Heart left ventricle (tissue), 16 donors: ENCODE data around the gene CHD9. TPM values are rescaled to one million over a fixed set of nuclear protein-coding genes. Genes with fewer than 3 reads are reported as not detected.

Experiments
- ATAC-seq, 4 donors: fragments of 200-7000 bp; cut with Tn5 transposase; one replicate each; pipeline ENCODE4 v1.9.1; 2020 to 2022; ENCODE audit warnings: moderate library complexity in 4 of 4, mild to moderate bottlenecking in 3 of 4, moderate number of reproducible peaks in 1 of 4
- DNase-seq, 5 donors: peaks; one replicate each; pipeline ENCODE4 v3.0.0-alpha.2; 2020
- H3K27ac ChIP-seq, 12 donors: fragments of 200-600 bp; sonication (generic) in 4 of 12; one replicate each; pipeline versions ENCODE4 v1.5.0 to v1.8.0; 2016 to 2022; ENCODE audit warnings: mild to moderate bottlenecking in 2 of 12
- H3K27me3 ChIP-seq, 9 donors: fragments of 200-600 bp; sonication (generic) in 2 of 9; one replicate each; pipeline versions ENCODE4 v1.5.1 to v1.8.0; 2016 to 2022; ENCODE audit warnings: mild to moderate bottlenecking in 3 of 9
- H3K36me3 ChIP-seq, 9 donors: fragments of 200-600 bp; sonication (generic) in 2 of 9; one replicate each; pipeline versions ENCODE4 v1.5.0 to v1.8.0; 2018 to 2022; ENCODE audit warnings: mild to moderate bottlenecking in 2 of 9
- H3K4me1 ChIP-seq, 12 donors: fragments of 200-600 bp; sonication (generic) in 4 of 12; one replicate each; pipeline versions ENCODE4 v1.5.0 to v1.8.0; 2016 to 2022; ENCODE audit warnings: mild to moderate bottlenecking in 3 of 12
- H3K4me3 ChIP-seq, 12 donors: fragments of 200-600 bp; sonication (generic) in 4 of 12; one replicate each; pipeline versions ENCODE4 v1.5.0 to v1.8.0; 2017 to 2022; ENCODE audit warnings: mild to moderate bottlenecking in 9 of 12, moderate library complexity in 4 of 12
- H3K9me3 ChIP-seq, 12 donors: fragments of 200-600 bp; sonication (generic) in 4 of 12; one replicate each; pipeline versions ENCODE4 v1.5.0 to v1.8.0; 2016 to 2022; ENCODE audit warnings: mild to moderate bottlenecking in 1 of 12
- POLR2A ChIP-seq, 2 donors: fragments of 450-650 bp; IDR thresholded peaks; one replicate each; pipeline ENCODE4 v1.6.1; 2017; ENCODE audit warnings: antibody characterized with exemption in 2 of 2, mild to moderate bottlenecking in 2 of 2, moderate library complexity in 2 of 2
- WGBS, 4 donors: extraction: QIAGEN DNeasy Blood & Tissue Kit in 2 of 4; methylation state at CpG; one replicate each; pipeline versions ENCODE4 v1.1.5 to v1.1.7; 2013 to 2018; 5-methylcytosine and 5-hydroxymethylcytosine counted together
- intact Hi-C, 10 donors: fragments of 100-400 bp; cut with DNase I; formaldehyde crosslinking; loops; one replicate each; pipeline versions ENCODE4 v1.11.1 to v1.14.2; 2022
- polyA plus RNA-seq, 2 donors: library from polyadenylated mRNA; stranded (reverse); fragments of 200-250 nt; gene quantifications; one replicate each; pipeline ENCODE4 v1.2.3, GENCODE V29; 2013
- total RNA-seq, 9 donors: library from RNA; depleted of rRNA in 2 of 9; stranded (reverse); fragments of >200 nt in 2 of 9; fragmentation: NEBNext Ultra II Directional in 3 of 9; extraction: Animal tissue kit (Norgen Biotek cat#: 25700) in 3 of 9; gene quantifications; one replicate each; pipeline versions ENCODE4 v1.1.0 to v1.2.4, GENCODE V29; 2016 to 2023
- TF ChIP-seq, protein P1 (sequence below), 12 donors: fragments of 200-600 bp; sonication (generic) in 4 of 12; IDR thresholded peaks; one replicate each; pipeline versions ENCODE4 v1.5.0 to v1.8.0; 2018 to 2022; ENCODE audit warnings: antibody characterized with exemption in 12 of 12, mild to moderate bottlenecking in 5 of 12
- donor health status: ischemic (EF 13 %, LVEDD 7.1; RV severe dilation, severe dysfunction).
- donor health status: healthy with polysubstance abuse.
- donor health status: DM: no; HTN: yes; CAD: no.
- donor health status: DM: no; HTN: no; CAD: no.
- donor health status: ischemic (EF 25% LVEDD 6.9; RV normal size, moderate dysfunction).
- donor health status: ischemic (EF 25% LVEDD 5.7; RV mildly dilated, moderate dysfunction).
- donor health status: healthy.
- donor health status: DM: yes; HTN: yes; CAD: no.
- donor health status: ischemic (EF 35%, LVEDD 5.7; RV mildly dilated, moderate dysfunction).
- donor health status: nonischemic (EF 11% LVEDD 7.7; RV severe dilation, severe dysfunction).
- donor health status: DM: yes; HTN: yes; CAD: no.
- donor health status: PGD.
- donor health status: ischemic (EF 29% LVEDD 5.4; RV normal size, mild dysfunction).
- donor health status: nonischemic (EF 23%, LVEDD 6.1; RV moderate dilation, normal function).

The CHD9 gene
- total and polyA plus RNA-seq, 11 donors: 11.8 to 56.2 (median 41.3) TPM

DNA sequence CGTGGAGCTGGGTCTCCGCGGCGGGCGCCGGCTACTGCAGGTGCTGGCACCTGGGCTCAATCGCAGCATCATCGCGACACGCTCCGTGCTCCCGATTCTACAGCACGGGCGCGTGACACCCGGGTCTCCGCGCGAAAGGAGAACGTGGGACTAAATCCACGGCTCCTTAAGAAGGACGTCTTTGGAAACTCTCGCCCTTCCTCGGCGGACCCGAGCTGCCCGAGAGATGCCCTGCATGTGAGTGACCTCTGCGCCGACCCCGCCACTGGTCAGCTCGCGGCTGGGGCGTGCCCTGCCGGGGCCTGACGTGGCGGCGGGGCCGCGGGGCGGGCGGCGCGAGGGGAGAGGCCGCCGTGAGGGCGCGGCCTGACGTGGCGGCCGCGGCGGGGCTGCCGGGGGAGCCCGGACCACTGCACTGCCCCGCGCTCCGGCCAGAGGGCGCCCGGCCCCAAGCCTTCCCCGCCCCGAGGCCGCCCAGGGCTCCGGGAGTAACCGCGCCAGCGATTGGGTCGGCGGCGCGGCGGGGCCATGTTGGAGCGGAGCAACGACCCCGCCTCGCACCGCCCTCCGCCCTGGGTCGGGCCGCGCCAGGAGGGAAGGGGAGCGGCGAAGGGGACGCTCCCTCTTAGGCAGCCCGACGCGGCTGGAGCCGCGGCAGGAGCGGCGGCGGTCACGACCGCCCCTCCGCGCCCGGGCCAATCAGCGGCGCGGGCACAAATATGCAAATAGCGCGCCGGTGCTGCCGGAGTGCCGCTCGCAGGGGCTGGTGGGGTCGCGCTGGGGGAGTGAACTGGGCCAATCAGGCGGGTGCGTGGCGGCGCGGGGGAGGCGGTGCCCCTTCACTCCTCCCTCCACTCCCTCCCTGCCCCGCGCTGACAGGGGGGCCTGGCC is 75.6 kb downstream of the CHD9 start:
- Histone ChIP-seq H3K36me3 (no peaks in the 10 kb centered on the region), H3K4me1 (peaks cover 0 to 52% (median 26%) of the 10 kb centered on the region in 12 donors), H3K4me3 (peak overlapping the region; percentile 62 to 89 (median 84)), H3K27me3 (no peaks in the 10 kb centered on the region), H3K9me3 (no peaks in the 10 kb centered on the region), H3K27ac (peak overlapping the region; percentile 88 to 98 (median 97))
- WGBS, 4 donors: 0 to 1% (median 1%) methylated on average over 28 to 115 of the region's 115 CpGs
- intact Hi-C loops: loop anchor here in 9 of 10 donors (1.0 to 10.0 kb wide), 14 partner anchors 30 to 92 kb away; partner anchors contain the start of genes CHD9 (in 2 of the 9) and CHD9NB (in 2 of the 9)
- ATAC-seq (peak; percentile 95 to 96 (median 96)), DNase-seq (peak; percentile 98 to 99 (median 99))
- TF ChIP-seq POLR2A (IDR thresholded peaks at IDR 0.05): peak in 1 of 2 donors; percentile 70
- TF ChIP-seq, protein P1, sequence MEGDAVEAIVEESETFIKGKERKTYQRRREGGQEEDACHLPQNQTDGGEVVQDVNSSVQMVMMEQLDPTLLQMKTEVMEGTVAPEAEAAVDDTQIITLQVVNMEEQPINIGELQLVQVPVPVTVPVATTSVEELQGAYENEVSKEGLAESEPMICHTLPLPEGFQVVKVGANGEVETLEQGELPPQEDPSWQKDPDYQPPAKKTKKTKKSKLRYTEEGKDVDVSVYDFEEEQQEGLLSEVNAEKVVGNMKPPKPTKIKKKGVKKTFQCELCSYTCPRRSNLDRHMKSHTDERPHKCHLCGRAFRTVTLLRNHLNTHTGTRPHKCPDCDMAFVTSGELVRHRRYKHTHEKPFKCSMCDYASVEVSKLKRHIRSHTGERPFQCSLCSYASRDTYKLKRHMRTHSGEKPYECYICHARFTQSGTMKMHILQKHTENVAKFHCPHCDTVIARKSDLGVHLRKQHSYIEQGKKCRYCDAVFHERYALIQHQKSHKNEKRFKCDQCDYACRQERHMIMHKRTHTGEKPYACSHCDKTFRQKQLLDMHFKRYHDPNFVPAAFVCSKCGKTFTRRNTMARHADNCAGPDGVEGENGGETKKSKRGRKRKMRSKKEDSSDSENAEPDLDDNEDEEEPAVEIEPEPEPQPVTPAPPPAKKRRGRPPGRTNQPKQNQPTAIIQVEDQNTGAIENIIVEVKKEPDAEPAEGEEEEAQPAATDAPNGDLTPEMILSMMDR (IDR thresholded peaks at IDR 0.05): peak; percentile 31 to 91 (median 68)

DNA sequence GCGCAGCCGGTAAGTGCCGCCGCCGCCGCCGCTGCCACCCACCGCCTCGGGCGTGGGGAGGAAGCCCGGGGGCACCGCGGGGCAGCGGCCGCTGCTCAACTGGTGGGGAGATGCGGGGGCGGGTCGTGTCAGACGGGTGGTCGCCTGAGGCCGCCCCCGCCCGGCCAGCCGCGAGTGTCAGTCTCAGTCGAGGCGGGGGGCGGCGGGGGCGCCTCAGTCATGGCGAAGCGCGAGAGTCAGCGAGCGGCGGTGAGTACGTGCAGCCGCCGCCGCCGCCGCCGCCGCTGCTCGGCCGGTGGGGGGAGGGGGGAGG is 76.2 kb downstream of the CHD9 start:
- ATAC-seq (no peak), DNase-seq (no peak)
- intact Hi-C loops: loop anchor here in 8 of 10 donors (1.0 to 10.0 kb wide), 12 partner anchors 30 to 91 kb away; partner anchors contain the start of genes CHD9 (in 2 of the 8) and CHD9NB (in 2 of the 8)
- Histone ChIP-seq H3K27me3 (no peaks in the 10 kb centered on the region), H3K9me3 (no peaks in the 10 kb centered on the region), H3K4me1 (peaks cover 0 to 58% (median 28%) of the 10 kb centered on the region in 12 donors), H3K36me3 (no peaks in the 10 kb centered on the region), H3K27ac (peak overlapping the region; percentile 88 to 98 (median 97)), H3K4me3 (peak overlapping the region; percentile 62 to 89 (median 84))
- WGBS, 4 donors: 0 to 2% (median 1%) methylated on average over 8 to 46 of the region's 46 CpGs; no CpG with 5 or more reads in 1 of the 4 donors
- TF ChIP-seq POLR2A (IDR thresholded peaks at IDR 0.05): no peak
- TF ChIP-seq, protein P1 (IDR thresholded peaks at IDR 0.05): no peak

DNA sequence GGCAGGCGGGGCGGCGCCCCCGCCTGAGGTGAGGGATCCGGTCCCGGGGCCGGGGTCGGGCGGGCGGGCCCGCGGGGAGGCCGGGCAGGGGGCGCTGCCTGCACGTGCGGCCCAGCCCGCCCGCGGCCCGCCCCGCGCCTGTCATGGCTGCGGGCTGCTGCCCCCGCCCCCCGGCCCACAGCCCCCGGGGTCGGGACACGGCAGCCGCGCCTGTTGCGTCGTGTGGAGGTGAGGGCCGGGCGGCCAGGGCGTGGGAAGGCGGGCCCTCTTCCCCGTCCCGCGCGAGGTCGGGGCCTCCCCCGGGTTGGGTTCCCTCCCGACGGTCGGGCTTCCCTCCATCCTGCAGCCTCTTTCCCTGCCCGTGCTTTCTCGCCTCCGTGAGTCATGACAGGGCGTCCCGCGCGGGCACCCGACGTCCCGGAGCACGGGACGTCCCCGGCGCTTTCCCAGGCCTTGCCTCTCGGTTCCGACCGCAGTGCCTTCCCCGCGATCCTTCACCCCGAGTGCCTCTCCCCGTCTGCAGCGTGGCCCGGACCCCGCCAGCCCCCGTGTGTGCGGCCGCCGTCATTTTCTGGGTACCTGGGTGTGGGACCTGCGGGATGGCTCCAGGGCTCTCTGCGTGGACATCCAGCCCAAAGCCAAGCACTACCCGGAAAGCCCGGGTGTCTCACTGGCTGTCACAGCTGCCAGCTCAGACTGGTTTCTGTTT is 76.7 kb downstream of the CHD9 start:
- peaks cover 0 to 63% (median 29%) of the 10 kb centered on the region in 12 donors for H3K4me1 ChIP-seq
- ATAC-seq (peak in 3 of 4 donors; percentile 5 to 6 (median 6)), DNase-seq (peak; percentile 54 to 84 (median 68))
- H3K36me3 ChIP-seq: no peaks in the 10 kb centered on the region
- intact Hi-C loops: loop anchor here in 9 of 10 donors (1.0 to 10.0 kb wide), 13 partner anchors 31 to 91 kb away; partner anchors contain the start of genes CHD9 (in 3 of the 9) and CHD9NB (in 2 of the 9)
- 0 to 2% (median 1%) methylated on average over 37 to 73 of the region's 77 CpGs for WGBS, 4 donors
- TF ChIP-seq, protein P1 (IDR thresholded peaks at IDR 0.05): no peak
- TF ChIP-seq POLR2A (IDR thresholded peaks at IDR 0.05): no peak
- no peaks in the 10 kb centered on the region for H3K9me3 ChIP-seq
- H3K27ac ChIP-seq: peak overlapping the region; percentile 88 to 98 (median 97)
- H3K27me3 ChIP-seq: no peaks in the 10 kb centered on the region
- peak overlapping the region; percentile 62 to 89 (median 84) for H3K4me3 ChIP-seq
